HG03442 (cell line): ENCODE measurements around the gene ZC3HAV1.
A peak's percentile ranks its signal among the peaks of the same experiment; 100 is the strongest.
"Not testable (repeated sequence)": the region's sequence is repeated elsewhere in the genome, so short reads cannot be mapped to it uniquely, and the experiment has no call there.

Source experiments
- ATAC-seq: cut with Tn5 transposase; IDR thresholded peaks from one replicate; pipeline ENCODE4 v1.9.1; 2021; ENCODE audit warnings: mild to moderate bottlenecking, moderate library complexity; ENCODE audit not compliant: unreplicated experiment

The ZC3HAV1 gene

GRCh38 chr7:139088268-139088667, 21.3 kb downstream of the ZC3HAV1 start:
- no peak for ATAC-seq

DNA sequence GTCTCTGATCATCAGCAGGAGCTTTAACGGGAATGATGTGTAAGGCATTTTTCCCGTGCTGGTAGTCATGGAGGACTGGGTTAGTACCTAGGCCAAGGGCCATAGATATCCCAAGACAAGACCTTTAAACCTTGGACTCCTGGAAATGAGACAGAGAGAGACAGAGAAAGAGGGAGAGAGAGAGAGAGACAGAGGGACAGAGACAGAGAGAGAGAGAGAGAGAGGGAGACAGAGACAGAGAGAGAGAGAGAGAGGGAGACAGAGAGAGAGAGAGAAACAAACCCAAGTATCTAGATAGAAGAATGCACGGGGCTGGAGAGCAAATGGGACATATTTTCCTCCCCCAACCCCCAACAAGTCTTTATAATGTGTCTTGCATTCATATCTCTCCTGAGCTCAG, 22.3 kb downstream of the ZC3HAV1 start:
- ATAC-seq: no peak

DNA sequence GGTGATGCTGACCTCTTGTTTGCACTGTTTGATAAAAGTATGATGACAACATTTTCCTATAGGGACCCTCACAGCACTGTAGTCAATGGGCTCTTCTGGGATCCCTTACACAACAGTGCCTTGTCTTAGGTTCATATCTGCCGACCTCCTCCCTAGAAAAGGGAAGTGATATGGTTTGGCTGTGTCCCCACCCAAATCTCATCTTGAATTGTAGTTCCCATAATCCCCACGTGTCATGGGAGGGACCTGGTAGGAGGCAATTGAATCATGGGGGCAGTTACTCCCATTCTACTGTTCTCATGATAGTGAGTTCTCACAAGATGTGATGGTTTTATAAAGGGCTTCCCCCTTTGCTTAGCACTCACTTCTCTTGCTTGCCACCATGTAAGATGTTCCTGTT, 23.1 kb downstream of the ZC3HAV1 start:
- no peak for ATAC-seq

DNA sequence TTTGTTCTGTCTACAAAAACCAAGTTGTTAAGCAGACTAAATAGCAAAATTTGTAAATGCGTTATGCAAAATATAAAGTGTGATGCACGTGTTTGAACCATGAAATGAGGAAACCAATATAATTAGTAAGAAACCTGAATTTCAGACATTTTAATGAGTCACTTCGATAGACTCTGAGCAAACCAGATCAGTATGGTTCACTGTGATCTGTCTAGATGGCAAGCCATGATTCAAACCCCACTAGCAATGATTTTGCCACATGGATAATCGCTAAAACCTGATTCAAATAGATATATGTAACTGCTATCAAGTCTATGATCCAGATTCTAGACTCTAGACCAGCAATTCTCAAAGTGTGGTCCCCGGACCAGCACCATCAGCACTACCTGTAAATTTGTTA, 24.8 kb downstream of the ZC3HAV1 start:
- ATAC-seq: no peak

- no peak for ATAC-seq
Observed at GRCh38 chr7:139081584-139081983, 27.9 kb downstream of the ZC3HAV1 start.

DNA sequence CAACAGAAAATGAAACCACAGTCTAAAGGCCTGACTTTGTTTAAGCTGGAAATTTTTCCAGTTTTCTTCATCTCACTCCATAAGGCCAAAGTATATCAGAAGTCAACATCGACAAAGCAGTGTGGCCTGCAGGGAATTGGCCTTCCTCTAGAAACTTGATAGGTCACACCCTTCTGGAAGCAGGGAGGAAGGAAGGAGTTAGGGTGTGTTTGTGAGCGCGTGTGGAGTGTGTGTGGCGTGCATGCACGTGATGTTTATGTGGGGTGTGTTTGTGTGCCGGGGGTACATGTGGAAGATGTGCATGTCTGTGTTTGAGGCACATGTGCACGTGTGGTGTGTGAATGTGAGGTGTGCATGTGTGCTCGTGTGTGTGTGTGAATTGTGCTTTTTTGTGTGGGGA, 28.6 kb downstream of the ZC3HAV1 start:
- ATAC-seq: no peak

- ATAC-seq: no peak
Observed at GRCh38 chr7:139079861-139080260, 29.7 kb downstream of the ZC3HAV1 start.

DNA sequence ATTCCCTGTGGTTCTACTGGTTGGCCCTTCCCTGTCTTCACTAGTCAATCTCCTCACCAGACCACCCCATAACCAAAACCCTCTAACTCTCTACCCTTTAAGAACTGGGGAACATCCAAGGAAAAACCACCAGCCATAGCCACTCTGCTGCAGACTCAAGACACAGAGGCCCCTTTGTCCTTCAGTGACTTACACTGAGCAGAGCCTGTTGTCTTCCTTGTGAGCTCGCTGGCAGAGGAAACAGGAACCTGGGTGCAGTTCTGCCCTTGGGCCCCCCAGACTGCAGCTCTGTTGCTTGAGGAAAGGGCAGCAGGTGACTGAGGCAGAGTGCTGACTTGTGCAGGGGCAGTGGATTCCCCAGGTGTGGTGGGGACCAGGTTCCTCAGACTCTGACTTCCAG, 30.6 kb downstream of the ZC3HAV1 start:
- no peak for ATAC-seq

GRCh38 chr7:139078399-139078798, 31.1 kb downstream of the ZC3HAV1 start:
- ATAC-seq: no peak

GRCh38 chr7:139077706-139078105, 31.8 kb downstream of the ZC3HAV1 start:
- ATAC-seq: not testable (repeated sequence)

- ATAC-seq: no peak
Observed at GRCh38 chr7:139075871-139076686, 33.4 kb downstream of the ZC3HAV1 start.

- ATAC-seq: peak; percentile 85
Observed at GRCh38 chr7:139075031-139075652, 34.4 kb downstream of the ZC3HAV1 start.

DNA sequence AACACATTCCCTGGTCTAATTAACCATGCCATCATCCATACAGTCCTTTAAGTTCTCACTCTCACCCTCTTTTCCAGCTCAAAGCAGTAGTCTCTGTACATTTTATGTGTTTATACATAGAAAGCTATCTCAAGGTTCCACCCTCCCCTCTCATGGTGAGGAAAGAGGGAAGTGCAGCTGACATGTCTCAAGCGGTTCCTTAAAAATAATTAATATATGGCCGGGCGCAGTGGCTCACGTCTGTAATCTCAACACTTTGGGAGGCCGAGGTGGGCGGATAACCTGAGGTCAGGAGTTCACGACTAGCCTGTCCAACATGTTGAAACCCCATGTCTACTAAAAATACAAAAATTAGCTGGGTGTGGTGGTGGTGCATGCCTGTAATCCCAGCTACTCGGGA, 36.7 kb downstream of the ZC3HAV1 start:
- no peak for ATAC-seq

GRCh38 chr7:139071680-139072079, 37.8 kb downstream of the ZC3HAV1 start:
- no peak for ATAC-seq

DNA sequence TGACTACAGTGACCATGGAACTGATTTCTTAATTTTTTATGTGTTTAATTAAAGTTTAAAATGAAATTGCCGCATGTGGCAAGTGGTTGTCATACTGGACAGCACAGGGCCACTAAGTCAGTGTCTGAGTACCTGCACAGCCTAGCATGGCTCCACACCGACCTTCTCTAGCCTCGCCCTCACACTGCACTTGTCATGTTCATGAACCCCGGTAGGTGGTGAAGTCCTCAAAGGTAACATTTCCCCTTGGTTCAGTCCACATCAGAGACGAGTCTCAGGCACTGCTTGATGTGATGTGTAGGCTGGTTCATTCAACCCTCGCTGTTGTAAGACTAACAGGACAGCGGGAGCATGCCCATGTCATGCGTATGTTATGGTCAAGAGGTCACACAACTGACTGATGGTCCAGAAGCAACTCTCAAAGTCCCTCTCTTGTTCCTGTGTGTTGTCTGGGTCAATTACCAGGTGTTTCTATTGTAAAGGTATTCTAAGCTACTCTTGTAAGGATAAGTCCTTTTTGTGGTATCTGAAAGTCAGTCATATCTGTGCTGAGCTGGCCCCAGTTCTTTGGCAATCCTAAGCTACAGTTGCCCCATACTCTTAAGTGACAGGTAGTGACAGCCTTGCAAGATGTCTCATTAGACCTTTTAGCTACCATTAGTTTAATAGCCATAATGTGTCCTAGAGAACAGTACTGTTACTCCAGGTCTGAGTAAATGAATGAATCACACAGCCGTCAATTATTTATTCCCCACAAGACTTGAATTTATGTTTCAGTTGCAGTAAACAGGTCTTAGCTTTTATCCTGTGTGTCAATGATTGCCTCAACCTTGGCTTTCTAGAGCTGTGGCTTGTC, 40.7 kb downstream of the ZC3HAV1 start:
- ATAC-seq: no peak

DNA sequence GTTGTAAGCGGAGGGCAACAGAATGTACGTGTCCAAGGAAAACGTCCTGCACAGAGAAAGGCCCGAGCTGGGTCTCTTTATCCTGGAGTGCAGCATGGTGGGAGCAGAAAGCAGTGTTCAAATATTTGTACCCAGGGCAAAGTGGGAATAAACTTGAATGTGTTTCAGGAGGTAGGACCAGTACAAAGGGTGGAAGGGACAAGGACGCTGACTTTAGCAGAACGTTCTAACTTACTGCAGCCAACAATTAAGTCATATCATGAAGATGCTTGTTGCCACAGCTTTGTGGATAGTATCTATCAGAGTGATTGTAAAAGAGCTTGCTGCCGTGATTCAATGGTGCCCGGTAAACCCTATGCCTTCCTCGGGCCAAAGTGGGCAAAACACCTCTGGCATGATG, 43.2 kb downstream of the ZC3HAV1 start:
- no peak for ATAC-seq

DNA sequence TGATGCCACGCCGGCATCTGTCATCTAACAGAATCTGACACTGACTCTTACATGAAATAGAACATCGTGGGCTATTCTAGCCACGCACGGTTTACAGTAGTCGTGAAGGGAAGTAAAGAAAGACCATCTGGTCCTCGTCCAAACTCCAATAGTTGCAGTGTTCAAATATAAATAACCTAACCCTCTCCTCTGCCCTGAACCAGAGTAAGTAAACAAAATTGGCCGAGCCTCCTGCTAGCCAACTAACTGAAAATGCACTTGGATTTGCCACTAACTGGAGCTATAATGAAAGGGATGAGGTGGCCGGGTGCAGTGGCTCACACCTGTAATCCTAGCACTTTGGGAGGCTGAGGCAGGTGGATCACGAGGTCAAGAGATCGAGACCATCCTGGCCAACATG, 44.2 kb downstream of the ZC3HAV1 start:
- no peak for ATAC-seq

- no peak for ATAC-seq
Observed at GRCh38 chr7:139061416-139061815, 48.1 kb downstream of the ZC3HAV1 start.

- ATAC-seq: no peak
Observed at GRCh38 chr7:139060695-139061237, 48.8 kb downstream of the ZC3HAV1 start.

GRCh38 chr7:139059905-139060304, 49.6 kb downstream of the ZC3HAV1 start:
- ATAC-seq: no peak

DNA sequence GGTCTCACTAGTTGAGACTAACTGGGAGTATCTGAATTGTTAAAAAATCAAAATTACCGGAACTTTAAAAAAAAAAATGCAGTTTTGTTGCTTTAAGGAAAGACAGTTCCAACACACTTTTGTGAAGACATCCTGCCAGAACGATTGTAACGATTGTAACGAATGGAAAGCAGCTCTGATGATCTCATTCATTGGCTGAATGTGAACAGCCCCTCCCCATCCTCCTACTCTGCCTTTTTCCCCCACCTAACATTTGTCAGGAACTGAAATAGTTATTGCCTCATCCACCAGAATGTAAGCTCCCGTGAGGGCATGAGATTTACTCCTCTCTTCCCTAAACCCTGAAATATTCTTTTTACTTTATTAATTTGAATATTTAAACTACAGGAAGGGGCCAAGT, 50.6 kb downstream of the ZC3HAV1 start:
- no peak for ATAC-seq
